Mesendoderm (in vitro differentiated cells): ENCODE data around the gene ALK.

Experiments used
- DNase-seq: peaks from one replicate; pipeline ENCODE4 v3.0.0; 2013
- H2AK5ac ChIP-seq: 2 replicates; pipeline ENCODE4 v1.6.1; 2013; ENCODE audit warnings: low read length, inconsistent platforms
- H2BK120ac ChIP-seq: 2 replicates; pipeline ENCODE4 v1.6.1; 2013; ENCODE audit warnings: low read depth, mild to moderate bottlenecking, low read length, moderate library complexity, mixed read lengths
- H2BK15ac ChIP-seq: replicated peaks from 2 replicates; pipeline ENCODE4 v1.6.1; 2013; ENCODE audit warnings: low read depth, mild to moderate bottlenecking, moderate library complexity
- H2BK5ac ChIP-seq: 2 replicates; pipeline ENCODE4 v1.6.1; 2013; ENCODE audit warnings: low read length, inconsistent platforms
- H3K18ac ChIP-seq: 2 replicates; pipeline ENCODE4 v1.6.1; 2013; ENCODE audit warnings: mild to moderate bottlenecking, low read length, mixed read lengths
- H3K23ac ChIP-seq: one replicate; pipeline ENCODE4 v1.6.1; 2013; ENCODE audit warnings: low read length
- H3K27ac ChIP-seq: 2 replicates; pipeline ENCODE4 v1.5.1; 2013; ENCODE audit warnings: low read depth, mild to moderate bottlenecking, inconsistent platforms, low read length, moderate library complexity
- H3K27me3 ChIP-seq: 2 replicates; pipeline ENCODE4 v1.6.1; 2013; ENCODE audit warnings: low read length, control low read depth, mild to moderate bottlenecking, inconsistent platforms; ENCODE audit not compliant: insufficient read depth, poor library complexity
- H3K36me3 ChIP-seq: 2 replicates; pipeline ENCODE4 v1.6.1; 2013; ENCODE audit warnings: low read length, inconsistent platforms; ENCODE audit not compliant: control insufficient read depth, insufficient read depth
- H3K4ac ChIP-seq: one replicate; pipeline ENCODE4 v1.6.1; 2013; ENCODE audit warnings: low read depth, mild to moderate bottlenecking, low read length, moderate library complexity
- H3K4me1 ChIP-seq: 2 replicates; pipeline ENCODE4 v1.6.1; 2013; ENCODE audit warnings: low read depth, low read length, inconsistent platforms; ENCODE audit not compliant: control insufficient read depth
- H3K4me2 ChIP-seq: 2 replicates; pipeline ENCODE4 v1.6.1; 2013; ENCODE audit warnings: low read length
- H3K4me3 ChIP-seq: 2 replicates; pipeline ENCODE4 v1.5.1; 2013; ENCODE audit warnings: mild to moderate bottlenecking, low read length
- H3K56ac ChIP-seq: one replicate; pipeline ENCODE4 v1.6.1; 2013; ENCODE audit warnings: low read length
- H3K79me1 ChIP-seq: 2 replicates; pipeline ENCODE4 v1.6.1; 2013; ENCODE audit warnings: low read length, inconsistent platforms
- H3K79me2 ChIP-seq: 2 replicates; pipeline ENCODE4 v1.6.1; 2013; ENCODE audit warnings: mild to moderate bottlenecking, low read length; ENCODE audit not compliant: control insufficient read depth, insufficient read depth
- H3K9ac ChIP-seq: 2 replicates; pipeline ENCODE4 v1.6.1; 2013; ENCODE audit warnings: low read length, inconsistent platforms
- H4K5ac ChIP-seq: one replicate; pipeline ENCODE4 v1.6.1; 2013; ENCODE audit warnings: low read length
- H4K8ac ChIP-seq: one replicate; pipeline ENCODE4 v1.6.1; 2013; ENCODE audit warnings: low read depth, mild to moderate bottlenecking, control low read depth, low read length, moderate library complexity
- WGBS: extraction: QIAGEN DNeasy Blood & Tissue Kit; methylation state at CpG from one replicate; pipeline ENCODE4 v1.1.7; 2013; ENCODE audit warnings: low lambda C conversion rate, missing lambda C conversion rate; ENCODE audit not compliant: insufficient coverage; ENCODE audit errors: extremely low coverage; 5-methylcytosine and 5-hydroxymethylcytosine counted together

Gene ALK

DNA sequence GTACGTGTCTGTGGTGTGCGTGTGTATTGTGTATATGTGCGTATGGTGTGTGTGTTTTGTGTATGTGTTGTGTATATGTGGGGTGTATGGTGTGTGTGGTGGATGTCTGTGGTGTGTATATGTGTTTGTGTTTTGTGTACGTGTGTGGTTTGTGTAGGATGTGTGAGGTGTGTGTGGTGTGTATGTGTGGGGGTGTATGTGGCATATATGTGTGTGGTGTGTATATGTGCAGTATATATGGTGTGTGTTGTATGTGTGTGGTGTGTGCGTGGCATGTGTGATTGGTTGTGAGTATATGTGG, 704.8 kb downstream of the ALK start:
- H2BK120ac ChIP-seq, result no peak overlapping the region
- no peak overlapping the region for H3K4me3 ChIP-seq
- no peaks in the 10 kb centered on the region for H3K4me1 ChIP-seq
- H3K56ac ChIP-seq, result no peak overlapping the region
- H3K4me2 ChIP-seq, result no peak overlapping the region
- H3K27me3 ChIP-seq, result no peaks in the 10 kb centered on the region
- no peak overlapping the region for H2BK15ac ChIP-seq
- 100% methylated on average over 4 of the region's 5 CpGs for whole genome bisulfite sequencing
- H4K8ac ChIP-seq, result no peak overlapping the region
- H3K9ac ChIP-seq, result no peak overlapping the region
- DNase-seq, result no peak
- H3K79me2 ChIP-seq, result no peaks in the 10 kb centered on the region
- H2AK5ac ChIP-seq, result no peak overlapping the region
- H3K4ac ChIP-seq, result no peak overlapping the region
- no peak overlapping the region for H4K5ac ChIP-seq
- H3K27ac ChIP-seq, result no peak overlapping the region
- no peak overlapping the region for H3K23ac ChIP-seq
- H2BK5ac ChIP-seq, result no peak overlapping the region
- no peak overlapping the region for H3K18ac ChIP-seq
- H3K36me3 ChIP-seq, result no peaks in the 10 kb centered on the region
- H3K79me1 ChIP-seq, result no peaks in the 10 kb centered on the region

DNA sequence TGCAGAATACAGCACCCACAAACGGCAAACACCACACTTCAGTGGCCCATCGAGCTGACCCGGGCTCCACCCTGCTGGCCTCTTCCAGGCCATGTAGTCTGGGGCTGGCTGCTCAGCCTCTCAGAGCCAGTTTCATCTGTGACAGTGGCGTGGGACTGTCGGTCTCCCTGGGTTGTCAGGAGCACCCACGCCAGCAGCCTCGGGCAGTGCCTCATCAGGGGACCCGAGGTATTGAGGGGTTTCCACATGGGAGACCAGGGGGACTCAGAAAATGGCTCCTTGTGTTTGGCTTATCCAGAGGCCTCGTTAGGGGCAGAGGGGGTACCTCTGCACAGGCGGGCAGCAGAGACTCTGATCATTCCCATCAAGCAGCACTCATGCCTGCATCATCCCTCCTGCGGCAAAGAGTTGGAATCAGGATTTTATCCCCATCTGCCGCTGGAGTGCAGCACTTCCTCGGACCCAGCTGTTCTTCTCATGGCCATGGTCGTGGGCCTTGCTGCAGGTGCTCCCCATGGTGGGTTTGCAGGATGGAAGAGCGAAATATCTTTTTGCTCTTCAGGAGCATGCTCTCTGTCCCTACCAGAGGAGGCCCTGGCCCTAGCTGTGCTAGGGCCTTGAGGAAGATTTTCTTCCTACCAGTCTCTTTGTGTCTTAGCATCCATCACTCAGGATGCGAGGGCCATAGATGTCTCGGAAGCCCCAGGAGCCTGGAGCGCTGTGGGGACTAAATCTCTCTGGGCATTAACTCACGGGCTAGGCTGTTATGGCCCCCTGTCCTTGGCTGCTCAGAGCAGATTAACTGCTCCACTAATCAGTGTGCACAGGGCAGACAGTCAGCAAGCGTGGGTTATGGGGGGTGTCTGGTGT, 705.4 kb downstream of the ALK start:
- no CpG with 5 or more reads among the region's 20 CpGs for WGBS
- no peak for DNase-seq

DNA sequence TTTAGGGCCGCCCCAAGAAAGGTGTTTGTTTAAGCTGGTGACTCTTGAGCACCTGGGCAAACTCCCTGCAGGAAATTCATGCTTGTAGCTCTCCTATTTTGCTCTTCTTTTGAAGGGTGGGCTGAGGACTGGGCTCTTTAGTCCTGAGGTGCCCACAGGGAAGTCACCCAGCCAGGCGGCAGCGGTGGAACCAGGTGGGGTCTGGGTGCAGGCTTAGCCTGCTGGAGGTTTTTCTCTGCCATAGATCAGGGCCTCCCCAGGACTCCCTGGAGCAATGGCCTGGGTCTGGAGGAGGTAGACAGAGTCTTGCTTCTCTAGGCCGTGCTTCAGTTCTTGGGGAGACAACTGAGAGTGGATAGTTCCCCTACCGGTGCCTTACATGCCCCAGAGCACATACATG, 706.3 kb downstream of the ALK start:
- Histone ChIP-seq H3K4ac (no peak overlapping the region), H2BK15ac (no peak overlapping the region), H4K8ac (no peak overlapping the region), H3K9ac (no peak overlapping the region), H3K79me1 (no peaks in the 10 kb centered on the region), H3K36me3 (no peaks in the 10 kb centered on the region), H2AK5ac (no peak overlapping the region), H4K5ac (no peak overlapping the region), H3K56ac (no peak overlapping the region), H3K23ac (no peak overlapping the region), H2BK5ac (no peak overlapping the region), H3K4me3 (no peak overlapping the region), H3K4me2 (no peak overlapping the region), H3K27ac (no peak overlapping the region), H3K18ac (no peak overlapping the region), H3K79me2 (no peaks in the 10 kb centered on the region), H2BK120ac (no peak overlapping the region), H3K4me1 (no peaks in the 10 kb centered on the region), H3K27me3 (no peaks in the 10 kb centered on the region)
- no CpG with 5 or more reads among the region's 5 CpGs for WGBS
- no peak for DNase-seq

More for the DNA sequence above, 705.4 kb downstream of the ALK start:
- H3K79me1 ChIP-seq, result no peaks in the 10 kb centered on the region
- H4K5ac ChIP-seq, result no peak overlapping the region
- no peak overlapping the region for H3K23ac ChIP-seq
- H3K4me1 ChIP-seq, result no peaks in the 10 kb centered on the region
- H3K4me2 ChIP-seq, result no peak overlapping the region
- no peak overlapping the region for H3K27ac ChIP-seq
- H3K18ac ChIP-seq, result no peak overlapping the region
- no peak overlapping the region for H3K56ac ChIP-seq
- no peak overlapping the region for H3K9ac ChIP-seq
- no peaks in the 10 kb centered on the region for H3K36me3 ChIP-seq
- no peak overlapping the region for H2BK15ac ChIP-seq
- no peak overlapping the region for H2BK5ac ChIP-seq
- H2BK120ac ChIP-seq, result no peak overlapping the region
- no peak overlapping the region for H3K4me3 ChIP-seq
- no peak overlapping the region for H2AK5ac ChIP-seq
- no peak overlapping the region for H3K4ac ChIP-seq
- H3K27me3 ChIP-seq, result no peaks in the 10 kb centered on the region
- H3K79me2 ChIP-seq, result no peaks in the 10 kb centered on the region
- H4K8ac ChIP-seq, result no peak overlapping the region

DNA sequence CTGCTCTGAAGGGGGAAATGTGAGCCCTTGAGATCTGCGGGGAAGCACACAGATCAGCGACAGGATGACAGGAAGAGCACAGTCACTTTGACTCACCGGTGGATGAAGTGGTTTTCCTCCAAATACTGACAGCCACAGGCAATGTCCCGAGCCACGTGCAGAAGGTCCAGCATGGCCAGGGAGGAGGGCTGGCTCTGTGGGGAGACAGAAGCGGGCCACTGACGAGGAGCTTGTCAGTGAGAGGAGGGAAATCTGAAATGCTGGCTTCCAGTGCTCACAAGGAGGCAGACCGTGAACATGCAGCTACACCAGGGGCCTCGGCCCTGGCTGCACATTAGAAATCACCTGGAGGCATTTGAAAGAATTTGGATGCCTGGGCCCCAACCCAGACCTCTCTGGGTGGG, 707.5 kb downstream of the ALK start:
- no peak overlapping the region for H2BK120ac ChIP-seq
- no peaks in the 10 kb centered on the region for H3K36me3 ChIP-seq
- no peak overlapping the region for H4K8ac ChIP-seq
- DNase-seq, result no peak
- no peak overlapping the region for H3K18ac ChIP-seq
- H3K27ac ChIP-seq, result no peak overlapping the region
- no peak overlapping the region for H3K4me3 ChIP-seq
- H3K79me1 ChIP-seq, result no peaks in the 10 kb centered on the region
- H2BK5ac ChIP-seq, result no peak overlapping the region
- H3K9ac ChIP-seq, result no peak overlapping the region
- H2BK15ac ChIP-seq, result no peak overlapping the region
- H3K79me2 ChIP-seq, result no peaks in the 10 kb centered on the region
- H3K4ac ChIP-seq, result no peak overlapping the region
- H3K23ac ChIP-seq, result no peak overlapping the region
- no peak overlapping the region for H2AK5ac ChIP-seq
- no peak overlapping the region for H3K56ac ChIP-seq
- H4K5ac ChIP-seq, result no peak overlapping the region
- H3K27me3 ChIP-seq, result no peaks in the 10 kb centered on the region
- WGBS, result no CpG with 5 or more reads among the region's 9 CpGs
- no peak overlapping the region for H3K4me2 ChIP-seq
- no peaks in the 10 kb centered on the region for H3K4me1 ChIP-seq

DNA sequence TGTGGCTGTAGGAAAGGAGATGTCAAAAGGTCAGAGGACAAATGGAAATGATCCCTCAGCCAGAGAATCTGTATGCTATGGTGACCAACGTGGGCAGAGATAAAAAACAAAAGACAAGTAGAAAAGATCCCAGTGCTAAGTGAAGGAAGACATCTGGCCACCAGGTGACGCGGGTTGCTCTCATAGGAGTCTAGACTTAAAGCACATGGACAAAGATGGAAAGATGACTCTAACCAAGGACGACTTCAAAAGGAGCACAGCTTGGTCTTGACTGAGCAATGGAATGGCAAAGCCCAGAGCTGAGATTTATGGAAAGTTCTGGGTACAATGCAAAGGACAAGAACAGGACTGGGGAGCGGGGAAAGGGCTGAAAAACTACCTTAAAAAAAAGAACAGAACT, 709.4 kb downstream of the ALK start:
- Histone ChIP-seq H3K79me2 (no peaks in the 10 kb centered on the region), H3K9ac (no peak overlapping the region), H3K27ac (no peak overlapping the region)

DNA sequence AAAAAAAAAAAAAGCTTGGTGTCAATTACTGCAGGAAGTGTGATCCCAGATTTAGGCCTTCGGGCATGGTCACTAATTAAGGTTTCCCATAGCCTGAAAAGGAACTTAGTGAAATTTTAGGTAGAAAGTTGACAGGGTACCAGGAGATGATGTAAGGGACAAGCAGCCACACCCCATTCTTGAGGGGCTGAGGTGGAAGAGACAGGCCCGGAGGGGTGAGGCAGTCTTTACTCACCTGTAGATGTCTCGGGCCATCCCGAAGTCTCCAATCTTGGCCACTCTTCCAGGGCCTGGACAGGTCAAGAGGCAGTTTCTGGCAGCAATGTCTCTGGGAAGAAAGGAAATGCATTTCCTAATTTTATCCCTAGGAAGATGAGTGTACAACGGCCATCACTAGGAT, 711.8 kb downstream of the ALK start:
- Histone ChIP-seq H2BK120ac (no peak overlapping the region), H2BK15ac (no peak overlapping the region), H3K23ac (no peak overlapping the region), H3K4me3 (no peak overlapping the region), H3K27me3 (no peaks in the 10 kb centered on the region), H3K79me1 (no peaks in the 10 kb centered on the region), H3K18ac (no peak overlapping the region), H3K4ac (no peak overlapping the region), H3K27ac (no peak overlapping the region), H3K4me1 (no peaks in the 10 kb centered on the region), H2BK5ac (no peak overlapping the region), H3K36me3 (no peaks in the 10 kb centered on the region), H3K79me2 (no peaks in the 10 kb centered on the region), H4K5ac (no peak overlapping the region), H3K56ac (no peak overlapping the region), H3K4me2 (no peak overlapping the region), H3K9ac (no peak overlapping the region), H4K8ac (no peak overlapping the region), H2AK5ac (no peak overlapping the region)
- no peak for DNase-seq
- no CpG with 5 or more reads among the region's 5 CpGs for WGBS

More for the DNA sequence above, 709.4 kb downstream of the ALK start:
- no peak overlapping the region for H3K56ac ChIP-seq
- H4K5ac ChIP-seq, result no peak overlapping the region
- H3K4me3 ChIP-seq, result no peak overlapping the region
- no CpG with 5 or more reads among the region's 5 CpGs for WGBS
- DNase-seq, result peak; percentile 53
- H3K4me1 ChIP-seq, result no peaks in the 10 kb centered on the region
- no peak overlapping the region for H4K8ac ChIP-seq
- no peak overlapping the region for H2BK15ac ChIP-seq
- H3K4me2 ChIP-seq, result no peak overlapping the region
- H3K18ac ChIP-seq, result no peak overlapping the region
- H2BK5ac ChIP-seq, result no peak overlapping the region
- H3K23ac ChIP-seq, result no peak overlapping the region
- no peaks in the 10 kb centered on the region for H3K36me3 ChIP-seq
- H2AK5ac ChIP-seq, result no peak overlapping the region
- H2BK120ac ChIP-seq, result no peak overlapping the region
- no peak overlapping the region for H3K4ac ChIP-seq
- no peaks in the 10 kb centered on the region for H3K27me3 ChIP-seq
- H3K79me1 ChIP-seq, result no peaks in the 10 kb centered on the region
